HG03432 (cell line): Measurements from ENCODE around the gene PLEKHB1.
"Not testable (repeated sequence)": the region's sequence is repeated elsewhere in the genome, so short reads cannot be mapped to it uniquely, and the experiment has no call there.

Experiments used
- ATAC-seq: cut with Tn5 transposase; IDR thresholded peaks from one replicate; pipeline ENCODE4 v1.9.1; 2021; ENCODE audit warnings: mild to moderate bottlenecking, moderate library complexity; ENCODE audit not compliant: unreplicated experiment

Gene PLEKHB1

GRCh38 chr11:73671701-73672100 lies 25.3 kb downstream of the PLEKHB1 start:
- no peak for ATAC-seq

GRCh38 chr11:73676552-73676951 lies 30.2 kb downstream of the PLEKHB1 start:
- ATAC-seq = not testable (repeated sequence)

- ATAC-seq = no peak
Measured at GRCh38 chr11:73680687-73681086, 34.3 kb downstream of the PLEKHB1 start.

DNA sequence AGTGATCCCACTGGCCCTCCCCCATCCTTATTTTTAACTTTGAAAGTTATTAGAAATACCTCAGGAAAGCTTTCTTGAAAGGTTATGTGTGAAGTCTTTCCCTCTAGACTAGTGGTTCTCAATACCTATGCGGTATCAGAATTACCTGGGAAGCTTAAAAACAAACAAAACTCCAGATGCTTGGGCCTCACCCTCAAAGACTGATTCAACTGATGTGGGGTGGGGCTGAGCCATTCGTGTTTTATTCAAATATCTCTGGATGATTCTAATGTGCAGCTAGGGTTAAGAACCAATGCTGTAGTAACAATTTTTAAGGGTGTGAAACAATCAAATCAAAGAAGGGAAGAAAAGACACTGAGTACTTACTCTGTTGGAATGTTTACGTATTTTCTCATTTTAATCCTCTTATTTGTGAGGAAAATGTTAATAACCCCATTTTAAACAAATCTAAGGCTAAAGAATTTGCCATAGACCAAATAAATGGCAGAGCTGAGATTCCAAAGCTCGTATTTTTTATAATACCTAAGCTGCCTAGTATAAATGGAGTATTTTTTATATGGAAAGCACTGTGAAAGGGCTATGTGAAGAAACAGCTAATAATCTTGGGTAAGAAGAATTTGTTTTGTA lies 47.6 kb downstream of the PLEKHB1 start:
- ATAC-seq = no peak

DNA sequence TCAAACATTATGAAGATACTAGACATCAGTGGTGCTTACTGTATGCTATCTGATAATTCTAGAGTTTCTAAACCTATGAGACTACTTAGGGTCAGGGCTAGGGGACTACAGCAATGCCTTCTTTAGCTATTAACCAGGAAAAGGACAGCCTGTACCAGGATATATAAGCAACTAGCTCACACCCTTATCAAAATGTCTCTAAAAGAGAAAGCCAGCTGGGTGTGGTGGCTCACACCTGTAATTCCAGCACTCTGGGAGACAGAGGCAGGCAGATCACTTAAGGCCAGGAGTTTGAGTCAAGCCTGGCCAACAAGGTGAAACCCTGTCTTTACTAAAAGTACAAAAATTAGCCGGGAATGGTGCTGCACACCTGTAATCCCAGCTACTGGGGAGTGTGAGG lies 58.7 kb downstream of the PLEKHB1 start:
- ATAC-seq = no peak

DNA sequence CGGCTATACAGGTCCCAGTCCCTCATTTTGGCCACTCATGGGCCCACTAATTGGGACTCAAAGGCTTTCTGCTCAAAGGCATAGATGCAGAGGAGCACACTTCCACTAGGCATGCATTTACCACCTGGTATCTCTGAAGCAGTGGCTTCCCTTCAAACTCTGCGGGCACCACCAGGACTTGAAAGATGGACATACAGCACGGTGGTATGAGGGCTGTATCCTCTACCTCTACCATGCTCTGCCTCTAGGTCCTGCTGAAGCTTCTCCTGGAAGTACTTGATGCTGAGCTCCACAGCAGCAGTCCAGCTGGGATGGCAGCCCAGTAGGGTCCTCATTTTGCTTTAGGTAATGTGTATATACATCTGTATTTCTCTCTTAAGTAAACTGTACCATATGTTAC lies 64.6 kb downstream of the PLEKHB1 start:
- ATAC-seq = no peak
